Fibroblast of lung (primary cell): ENCODE data around the gene SORCS2. TPM values are rescaled to one million over a fixed set of nuclear protein-coding genes. Genes with fewer than 3 reads are reported as not detected.

Experiments
- DNase-seq, 2 donors: peaks; one replicate each; pipeline versions ENCODE4 v3.0.0 to v3.0.0-alpha.2; 2010; ENCODE audit warnings: low read depth in 2 of 2
- H2AFZ ChIP-seq: 2 replicates; pipeline ENCODE4 v1.5.1; 2012; ENCODE audit warnings: low read length, control low read depth, inconsistent platforms
- H3K27ac ChIP-seq: 2 replicates; pipeline ENCODE4 v1.5.1; 2011; ENCODE audit warnings: low read length, control low read depth; ENCODE audit not compliant: insufficient read depth
- H3K27me3 ChIP-seq: 2 replicates; pipeline ENCODE4 v1.5.1; 2011; ENCODE audit warnings: mild to moderate bottlenecking, low read length; ENCODE audit not compliant: control insufficient read depth, insufficient read depth
- H3K36me3 ChIP-seq: 2 replicates; pipeline ENCODE4 v1.5.1; 2011; ENCODE audit warnings: low read length; ENCODE audit not compliant: control insufficient read depth, insufficient read depth
- H3K4me1 ChIP-seq: 2 replicates; pipeline ENCODE4 v1.5.1; 2011; ENCODE audit warnings: low read length; ENCODE audit not compliant: control insufficient read depth, insufficient read depth; ENCODE audit errors: extremely low read depth
- H3K4me2 ChIP-seq: 2 replicates; pipeline ENCODE4 v1.5.1; 2011; ENCODE audit warnings: low read length, control low read depth; ENCODE audit not compliant: insufficient read depth; ENCODE audit errors: extremely low read depth
- H3K4me3 ChIP-seq, 4 experiments: fragments of 200-600 bp in 1 of 4; sonication (generic) in 1 of 4; replicated peaks in 1 of 4; 2 replicates each; pipeline ENCODE4 v1.5.1; 2011 to 2016; ENCODE audit warnings: low read length in 4 of 4, low read depth in 3 of 4, mild to moderate bottlenecking in 3 of 4, control low read depth in 2 of 4, inconsistent platforms in 1 of 4, mixed read lengths in 1 of 4; ENCODE audit not compliant: insufficient read depth in 1 of 4; ENCODE audit errors: control extremely low read depth in 1 of 4
- H3K79me2 ChIP-seq: 2 replicates; pipeline ENCODE4 v1.5.1; 2012; ENCODE audit warnings: mild to moderate bottlenecking, low read length, inconsistent platforms; ENCODE audit not compliant: control insufficient read depth, insufficient read depth
- H3K9ac ChIP-seq: 2 replicates; pipeline ENCODE4 v1.5.1; 2011; ENCODE audit warnings: mild to moderate bottlenecking, low read length, control low read depth; ENCODE audit not compliant: insufficient read depth
- H3K9me3 ChIP-seq: 2 replicates; pipeline ENCODE4 v1.5.1; 2012; ENCODE audit warnings: low read depth, low read length; ENCODE audit not compliant: control insufficient read depth, insufficient read depth
- H4K20me1 ChIP-seq: 2 replicates; pipeline ENCODE4 v1.5.1; 2011; ENCODE audit warnings: low read length; ENCODE audit not compliant: control insufficient read depth, insufficient read depth; ENCODE audit errors: extremely low read depth
- CTCF ChIP-seq, 2 donors: IDR thresholded peaks in 1 of 2; conservative IDR thresholded peaks in 1 of 2; 1 replicate in 1 of 2; 2 replicates in 1 of 2; pipeline ENCODE4 v1.5.1; 2011 to 2012; ENCODE audit warnings: low read length in 2 of 2, control low read depth in 1 of 2, inconsistent platforms in 1 of 2, low read depth in 1 of 2, mild to moderate bottlenecking in 1 of 2
- EZH2 ChIP-seq: IDR thresholded peaks from 2 replicates; pipeline ENCODE4 v1.5.1; 2012; ENCODE audit warnings: low read length, control low read depth, mild to moderate bottlenecking; ENCODE audit errors: missing control alignments
- polyA plus RNA-seq, 2 donors: library from polyadenylated mRNA; depleted of rRNA in 1 of 2; stranded (reverse) in 1 of 2; unstranded in 1 of 2; fragments of >200 nt; gene quantifications; 2 replicates each; pipeline ENCODE4 v1.2.1, GENCODE V29; 2011 to 2012; ENCODE audit warnings: missing spikeins in 1 of 2
- total RNA-seq: library from RNA; depleted of rRNA; stranded (reverse); fragments of >200 nt; gene quantifications from 2 replicates; pipeline ENCODE4 v1.2.1, GENCODE V29; 2014

SORCS2 gene
- total and polyA plus RNA-seq, 2 donors (not counting 1 experiment from before 2014, with no cell fraction given) = 0.17 to 0.41 TPM

DNA sequence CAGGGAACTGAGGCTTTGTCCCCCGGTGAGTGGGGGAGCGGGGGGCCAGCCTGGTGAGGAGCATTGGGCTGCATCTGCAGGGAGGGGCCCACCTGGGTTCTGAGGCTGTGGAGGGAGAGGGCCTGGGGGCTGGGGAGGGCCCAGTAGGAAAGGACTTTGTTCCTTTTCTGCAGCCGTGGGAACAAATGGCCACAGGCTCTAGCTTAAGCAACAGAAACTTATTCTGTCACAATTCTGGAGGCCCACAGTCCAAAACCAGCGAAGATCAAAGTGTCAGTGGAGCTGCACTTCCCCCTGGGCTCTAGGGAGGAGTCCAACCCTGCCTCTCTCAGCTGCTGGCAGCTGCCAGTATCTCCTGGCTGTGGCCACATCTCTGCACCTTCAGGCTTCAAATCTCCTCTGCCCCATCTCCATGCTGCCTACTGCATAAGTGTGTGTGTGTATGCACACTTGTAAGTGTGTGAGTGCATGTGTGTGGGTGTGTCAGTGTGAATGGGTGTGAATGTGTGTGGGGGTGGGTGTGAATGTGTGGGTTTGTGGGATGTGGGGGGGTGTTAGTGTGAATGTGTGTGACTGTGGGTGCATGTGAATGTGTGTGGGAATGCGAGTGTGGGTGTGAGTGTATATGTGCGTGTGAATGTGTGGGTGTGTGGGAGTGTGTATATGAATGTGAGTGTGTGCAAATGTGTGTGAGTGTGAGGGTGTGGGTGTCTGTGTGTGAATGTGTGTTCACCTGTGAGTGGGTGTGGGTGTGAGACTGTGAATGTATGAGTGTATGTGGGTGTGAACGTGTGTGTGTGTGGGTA, 446.8 kb downstream of the SORCS2 start:
- no peak overlapping the region for H3K27ac ChIP-seq
- no peaks in the 10 kb centered on the region for H3K36me3 ChIP-seq
- H3K79me2 ChIP-seq = no peaks in the 10 kb centered on the region
- no peak overlapping the region for H3K9ac ChIP-seq
- H3K4me1 ChIP-seq = no peaks in the 10 kb centered on the region
- DNase-seq = no peak
- H3K9me3 ChIP-seq = no peaks in the 10 kb centered on the region
- H3K27me3 ChIP-seq = no peaks in the 10 kb centered on the region
- H2AFZ ChIP-seq = no peak overlapping the region
- H3K4me3 ChIP-seq = no peak overlapping the region
- no peak overlapping the region for H3K4me2 ChIP-seq
- no peaks in the 10 kb centered on the region for H4K20me1 ChIP-seq
- TF ChIP-seq CTCF (conservative IDR thresholded peaks at IDR 0.05 in 1 of 2, IDR thresholded peaks at IDR 0.05 in 1 of 2; ENCODE audit: low read depth in 1 of 2, low read length in 2 of 2) (no peak), EZH2 (no peak)

DNA sequence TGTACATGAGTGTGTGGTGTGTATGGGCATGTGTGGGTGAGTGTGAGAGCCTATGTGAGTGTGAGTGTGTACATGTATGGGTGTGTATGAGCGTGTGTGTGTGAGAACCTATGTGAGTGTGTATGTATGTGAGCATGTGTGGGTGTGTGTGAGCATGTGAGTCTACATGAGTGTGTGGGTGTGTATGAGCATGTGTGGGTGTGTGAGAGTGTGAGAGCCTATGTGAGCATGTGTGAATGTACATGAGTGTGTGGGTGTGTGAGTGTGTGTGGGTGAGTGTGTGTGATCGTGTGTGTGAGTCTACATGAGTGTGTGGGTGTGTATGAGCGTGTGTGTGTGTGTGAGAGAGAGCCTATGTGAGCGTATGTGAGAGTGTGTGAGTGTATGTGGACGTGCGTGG, 447.8 kb downstream of the SORCS2 start:
- Histone ChIP-seq H3K9me3 (no peaks in the 10 kb centered on the region), H3K4me1 (no peaks in the 10 kb centered on the region), H3K27ac (no peak overlapping the region), H3K4me3 (no peak overlapping the region), H3K27me3 (no peaks in the 10 kb centered on the region), H2AFZ (no peak overlapping the region), H3K79me2 (no peaks in the 10 kb centered on the region), H3K4me2 (no peak overlapping the region), H3K9ac (no peak overlapping the region), H4K20me1 (no peaks in the 10 kb centered on the region), H3K36me3 (no peaks in the 10 kb centered on the region)
- DNase-seq = no peak
- TF ChIP-seq EZH2 (no peak), CTCF (conservative IDR thresholded peaks at IDR 0.05 in 1 of 2, IDR thresholded peaks at IDR 0.05 in 1 of 2; ENCODE audit: low read depth in 1 of 2, low read length in 2 of 2) (no peak)

GRCh38 chr4:7641712-7642111, 449.4 kb downstream of the SORCS2 start:
- Histone ChIP-seq H3K9ac (no peak overlapping the region), H3K27me3 (no peaks in the 10 kb centered on the region), H3K4me3 (no peak overlapping the region), H3K79me2 (no peaks in the 10 kb centered on the region), H3K9me3 (no peaks in the 10 kb centered on the region), H2AFZ (no peak overlapping the region), H3K36me3 (no peaks in the 10 kb centered on the region), H4K20me1 (no peaks in the 10 kb centered on the region), H3K4me1 (no peaks in the 10 kb centered on the region), H3K4me2 (no peak overlapping the region), H3K27ac (no peak overlapping the region)
- no peak for DNase-seq
- no peak for TF ChIP-seq CTCF (conservative IDR thresholded peaks at IDR 0.05 in 1 of 2, IDR thresholded peaks at IDR 0.05 in 1 of 2; ENCODE audit: low read depth in 1 of 2, low read length in 2 of 2)
